ENCODE results near the gene CNRIP1. TPM values are rescaled to one million over a fixed set of nuclear protein-coding genes. Genes with fewer than 3 reads are reported as not detected.

CNRIP1 gene
- total RNA-seq, 1 donor from 2014 or later: not detected

- Mint-ChIP-seq H3K4me1 (ENCODE audit: low read depth) (no peaks in the 10 kb centered on the region), H3K9me3 (ENCODE audit: low read depth) (peaks cover 7% of the 10 kb centered on the region), H3K36me3 (ENCODE audit: insufficient read depth) (no peaks in the 10 kb centered on the region), H3K27me3 (peaks cover 12% of the 10 kb centered on the region), H3K4me3 (ENCODE audit: low read depth) (no peak within 1 kb of the TSS), H3K27ac (no peak within 1 kb of the TSS)
- no peak for DNase-seq (ENCODE audit: low spot score, unreplicated experiment)
- TF ChIP-seq CTCF (IDR thresholded peaks at IDR 0.05; ENCODE audit: unreplicated experiment): no peak
Observed at GRCh38 chr2:68365087-68365486, 45.3 kb upstream of the CNRIP1 start, which contains the start of gene PLEK. TSS of gene PLEK (plus strand) at chr2:68365282. CDS start at chr2:68365352, 70 bp downstream.

- H3K4me1 Mint-ChIP-seq (ENCODE audit: low read depth): no peaks in the 10 kb centered on the region
- H3K27me3 Mint-ChIP-seq: peaks cover 12% of the 10 kb centered on the region
- H3K36me3 Mint-ChIP-seq (ENCODE audit: insufficient read depth): no peaks in the 10 kb centered on the region
- no peak for TF ChIP-seq CTCF (IDR thresholded peaks at IDR 0.05; ENCODE audit: unreplicated experiment)
- peaks cover 7% of the 10 kb centered on the region for H3K9me3 Mint-ChIP-seq (ENCODE audit: low read depth)
- H3K27ac Mint-ChIP-seq: no peak overlapping the region
- no peak for DNase-seq (ENCODE audit: low spot score, unreplicated experiment)
- no peak overlapping the region for H3K4me3 Mint-ChIP-seq (ENCODE audit: low read depth)
Observed at GRCh38 chr2:68363721-68364120, 44.0 kb upstream of the CNRIP1 start.

- H3K36me3 Mint-ChIP-seq (ENCODE audit: insufficient read depth): no peaks in the 10 kb centered on the region
- H3K9me3 Mint-ChIP-seq (ENCODE audit: low read depth): peaks cover 7% of the 10 kb centered on the region
- H3K27ac Mint-ChIP-seq: no peak overlapping the region
- H3K27me3 Mint-ChIP-seq: peaks cover 12% of the 10 kb centered on the region
- no peaks in the 10 kb centered on the region for H3K4me1 Mint-ChIP-seq (ENCODE audit: low read depth)
- no peak for TF ChIP-seq CTCF (IDR thresholded peaks at IDR 0.05; ENCODE audit: unreplicated experiment)
- H3K4me3 Mint-ChIP-seq (ENCODE audit: low read depth): no peak overlapping the region
- DNase-seq (ENCODE audit: low spot score, unreplicated experiment): no peak
Observed at GRCh38 chr2:68362749-68363148, 43.0 kb upstream of the CNRIP1 start.

- Mint-ChIP-seq H3K4me3 (ENCODE audit: low read depth) (no peak overlapping the region), H3K36me3 (ENCODE audit: insufficient read depth) (no peaks in the 10 kb centered on the region), H3K27me3 (peaks cover 12% of the 10 kb centered on the region), H3K27ac (no peak overlapping the region), H3K4me1 (ENCODE audit: low read depth) (no peaks in the 10 kb centered on the region), H3K9me3 (ENCODE audit: low read depth) (peaks cover 7% of the 10 kb centered on the region)
- TF ChIP-seq CTCF (IDR thresholded peaks at IDR 0.05; ENCODE audit: unreplicated experiment): peak; percentile 67
- peak; percentile 15 for DNase-seq (ENCODE audit: low spot score, unreplicated experiment)
Observed at GRCh38 chr2:68362069-68362468, 42.3 kb upstream of the CNRIP1 start.

- Mint-ChIP-seq H3K36me3 (ENCODE audit: insufficient read depth) (no peaks in the 10 kb centered on the region), H3K27me3 (peaks cover 10% of the 10 kb centered on the region), H3K4me1 (ENCODE audit: low read depth) (no peaks in the 10 kb centered on the region), H3K4me3 (ENCODE audit: low read depth) (no peak overlapping the region), H3K9me3 (ENCODE audit: low read depth) (peaks cover 7% of the 10 kb centered on the region), H3K27ac (no peak overlapping the region)
- no peak for DNase-seq (ENCODE audit: low spot score, unreplicated experiment)
- TF ChIP-seq CTCF (IDR thresholded peaks at IDR 0.05; ENCODE audit: unreplicated experiment): peak; percentile 20
Observed at GRCh38 chr2:68359889-68360288, 40.1 kb upstream of the CNRIP1 start.

Data from progenitor cell of endocrine pancreas (in vitro differentiated cells).